Measurements from ENCODE around the gene ZFAND2B.
"Not testable (repeated sequence)": the region's sequence is repeated elsewhere in the genome, so short reads cannot be mapped to it uniquely, and the experiment has no call there.

Gene ZFAND2B

GRCh38 chr2:219250049-219250781 is 43.6 kb downstream of the ZFAND2B start:
- DNase-seq (ENCODE audit: low read depth) = peak; percentile 24

DNA sequence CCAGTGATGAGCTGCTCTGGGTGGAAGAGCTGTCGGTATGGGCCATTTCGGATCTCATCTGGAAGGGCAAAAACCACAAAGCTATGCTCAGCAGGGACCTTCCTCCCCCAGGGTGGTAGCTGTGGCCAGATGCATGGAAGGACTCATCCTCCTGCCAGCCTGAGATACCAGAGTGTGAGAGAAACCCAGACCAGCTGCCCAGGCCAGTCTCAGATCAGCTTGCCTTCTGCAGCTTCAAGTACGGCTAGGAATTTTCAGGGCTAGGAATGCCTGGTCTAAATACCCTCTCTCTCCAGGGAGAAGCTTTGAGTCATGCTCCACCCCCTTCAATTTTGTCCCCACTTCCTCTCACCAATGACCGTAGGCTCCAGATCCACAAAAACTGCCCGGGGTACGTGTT is 45.1 kb downstream of the ZFAND2B start:
- DNase-seq (ENCODE audit: low read depth) = no peak

DNA sequence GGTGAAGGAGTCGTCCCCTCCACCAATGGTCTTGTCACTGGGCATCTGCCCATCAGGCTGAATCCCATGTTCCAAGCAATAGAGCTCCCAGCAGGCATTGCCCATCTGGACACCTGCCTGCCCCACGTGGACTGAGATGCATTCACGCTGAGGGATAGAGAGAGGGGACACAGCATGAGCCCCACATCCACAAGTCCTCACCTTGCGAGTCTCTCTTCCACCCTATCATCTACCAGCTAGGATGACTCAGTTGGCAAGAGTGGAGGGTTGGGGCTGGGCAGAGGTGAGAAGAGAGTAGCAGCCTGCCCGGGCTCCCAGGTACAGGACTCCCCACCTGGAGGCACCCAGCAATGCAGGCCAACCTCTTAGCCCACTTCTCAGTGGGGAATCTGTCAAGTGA is 45.5 kb downstream of the ZFAND2B start:
- DNase-seq (ENCODE audit: low read depth) = no peak

GRCh38 chr2:219252570-219252899 is 46.0 kb downstream of the ZFAND2B start:
- DNase-seq (ENCODE audit: low read depth) = no peak

DNA sequence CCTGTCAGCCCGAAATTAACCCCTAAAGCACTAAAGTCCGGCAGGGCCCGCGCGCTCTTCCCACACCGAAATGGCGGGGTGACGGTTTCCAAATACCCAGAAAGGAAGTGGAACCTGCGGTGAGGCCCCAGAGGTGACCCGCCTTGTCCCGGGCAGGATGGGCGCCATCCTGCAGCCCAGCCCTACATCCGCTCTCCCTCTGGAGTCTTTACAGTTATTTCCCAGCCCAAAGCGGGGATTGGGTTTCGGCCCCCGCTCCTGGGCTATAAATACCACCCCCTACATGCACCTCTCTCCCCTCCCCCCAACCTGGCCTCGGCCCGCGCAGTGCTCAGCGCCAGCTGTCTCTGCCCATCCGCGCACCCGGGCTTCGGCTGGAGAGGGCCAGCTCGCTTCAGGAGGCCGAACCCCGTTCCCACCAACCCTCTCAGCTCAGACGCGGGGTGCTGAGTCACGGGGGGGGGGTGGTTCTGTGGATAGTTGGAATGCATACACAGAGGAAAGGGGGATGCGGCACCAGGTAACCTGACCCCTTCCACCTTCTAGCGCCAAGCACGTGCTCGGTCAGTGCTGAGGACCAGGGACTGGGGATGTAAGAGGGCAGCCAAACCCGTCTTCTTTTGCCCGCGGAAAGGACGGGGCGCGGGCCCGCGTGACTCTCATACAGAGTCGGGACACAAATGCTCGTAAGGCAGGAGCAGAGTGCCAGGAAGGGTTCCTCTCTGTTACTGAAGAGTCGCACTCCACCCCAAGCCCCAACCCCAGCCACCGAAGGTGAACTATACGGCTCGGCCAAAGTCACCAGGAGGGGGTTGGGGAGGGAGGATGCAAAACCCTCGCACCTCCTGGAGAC is 46.5 kb downstream of the ZFAND2B start, which contains the start of gene TUBA4B:
TUBA4B (plus strand) TSS at position 344 of the 853 bp plus-strand sequence; CDS start at position 509, 165 bp downstream.
- DNase-seq (ENCODE audit: low read depth) = peak; percentile 40

DNA sequence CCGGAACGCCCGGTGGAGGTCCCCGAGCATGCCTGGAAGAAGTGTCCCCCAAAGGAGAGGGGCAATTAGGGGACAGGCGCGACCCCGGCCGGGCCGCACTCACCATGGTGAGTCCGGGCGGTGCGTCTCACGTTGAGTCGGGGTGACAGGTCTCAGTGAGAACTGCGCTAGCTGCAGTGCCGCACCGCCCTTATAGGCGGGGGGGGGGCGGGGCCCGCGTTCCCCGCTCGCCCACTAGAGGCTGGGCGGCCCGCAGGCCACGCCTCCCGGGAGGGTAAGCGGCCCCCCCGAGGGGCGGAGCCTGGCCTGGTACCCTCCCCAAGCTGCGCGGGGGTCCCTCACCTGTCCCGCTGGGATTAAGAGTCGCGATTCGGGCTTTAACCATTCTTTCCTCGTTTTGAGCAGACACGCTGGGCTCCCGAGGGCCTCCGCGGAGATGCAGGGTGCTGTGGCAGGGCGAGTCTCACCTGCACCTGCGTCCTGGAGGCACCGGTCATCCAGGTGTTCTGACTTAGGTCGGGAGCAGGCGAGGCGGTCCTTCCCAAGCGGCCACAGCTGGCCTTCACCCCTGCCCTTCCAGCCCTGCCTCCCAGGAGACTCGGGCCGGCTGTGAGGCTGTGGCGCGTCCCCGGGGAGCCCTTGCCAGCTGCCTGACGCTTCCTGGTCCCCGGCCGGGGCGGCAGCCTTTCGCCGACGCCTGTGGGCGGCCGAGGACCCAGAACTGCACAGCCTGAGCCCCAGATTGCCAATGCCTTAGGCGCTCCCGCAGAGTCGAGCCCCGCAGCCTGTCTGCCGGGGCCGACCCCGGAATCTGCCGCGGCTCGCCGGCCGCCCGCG is 47.4 kb downstream of the ZFAND2B start, which contains the start of gene TUBA4A:
TUBA4A (minus strand) TSS at position 166 of the 837 bp plus-strand sequence; CDS start at position 106, 60 bp downstream.
- DNase-seq (ENCODE audit: low read depth) = peak; percentile 28

DNA sequence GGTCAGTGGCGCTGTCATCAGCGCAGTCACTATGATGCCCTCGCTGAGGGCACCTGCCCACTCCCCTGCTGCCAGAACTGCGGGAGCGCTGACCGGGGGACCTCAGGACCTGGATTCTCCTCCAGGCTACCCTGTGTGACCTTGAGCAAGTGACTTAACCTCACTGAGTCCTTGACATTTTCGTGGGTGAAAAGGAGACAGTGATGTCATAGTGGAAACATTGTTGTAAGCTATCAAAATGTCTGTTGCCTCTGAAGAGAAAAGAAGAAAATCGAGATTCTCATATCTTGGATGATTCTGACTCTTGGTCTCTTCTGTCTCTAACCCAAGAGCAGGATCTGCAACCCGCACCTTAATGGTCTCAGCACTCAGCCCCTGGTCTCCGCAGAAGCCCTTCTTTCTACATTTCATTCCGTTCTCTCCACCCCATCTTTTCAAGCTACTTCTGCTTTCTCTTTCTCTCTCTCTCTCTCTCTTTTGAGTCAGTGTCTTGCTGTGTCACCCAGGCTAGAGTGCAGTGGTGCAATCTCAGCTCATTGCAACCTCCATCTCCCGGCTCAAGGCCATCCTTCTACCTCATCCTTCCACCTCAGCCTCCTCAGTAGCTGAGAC is 48.1 kb downstream of the ZFAND2B start:
- peak; percentile 55 for DNase-seq (ENCODE audit: low read depth)

GRCh38 chr2:219258942-219259341 is 52.4 kb downstream of the ZFAND2B start:
- DNase-seq (ENCODE audit: low read depth) = not testable (repeated sequence)
